Prostate gland (tissue), 2 donors: ENCODE results near the gene MYMK. TPM values are rescaled to one million over a fixed set of nuclear protein-coding genes. Genes with fewer than 3 reads are reported as not detected.

Source experiments
- DNase-seq: peaks from one replicate; pipeline ENCODE4 v3.0.0-alpha.2; 2019; ENCODE audit warnings: low spot score
- H3K27ac ChIP-seq, 2 donors: fragments of 200-600 bp; sonication (generic); 2 replicates each; pipeline ENCODE4 v1.5.1; 2017 to 2019
- H3K27me3 ChIP-seq: fragments of 200-600 bp; sonication (generic); replicated peaks from 2 replicates; pipeline ENCODE4 v1.5.1; 2019; ENCODE audit not compliant: insufficient read depth
- H3K36me3 ChIP-seq, 2 donors: fragments of 200-600 bp; sonication (generic); 1 replicate in 1 of 2; 2 replicates in 1 of 2; pipeline versions ENCODE4 v1.5.1 to v1.8.1; 2017 to 2019
- H3K4me1 ChIP-seq: fragments of 200-600 bp; sonication (generic); replicated peaks from 2 replicates; pipeline ENCODE4 v1.5.1; 2019
- H3K4me3 ChIP-seq, 2 donors: fragments of 200-600 bp; sonication (generic); 2 replicates each; pipeline ENCODE4 v1.5.1; 2017 to 2019
- H3K9me3 ChIP-seq: fragments of 200-600 bp; sonication (generic); 2 replicates; pipeline ENCODE4 v1.5.1; 2017
- CTCF ChIP-seq, 4 experiments: fragments of 200-600 bp in 2 of 4; fragments of 450-650 bp in 2 of 4; sonication (generic) in 2 of 4; IDR thresholded peaks; 1 replicate in 3 of 4; 2 replicates in 1 of 4; pipeline ENCODE4 v1.5.1; 2016 to 2019; ENCODE audit warnings: antibody characterized with exemption in 4 of 4, mild to moderate bottlenecking in 2 of 4, moderate library complexity in 2 of 4
- POLR2A ChIP-seq: fragments of 450-650 bp; IDR thresholded peaks from one replicate; pipeline ENCODE4 v1.6.1; 2016; ENCODE audit warnings: antibody characterized with exemption, mild to moderate bottlenecking
- POLR2AphosphoS5 ChIP-seq: sonication (generic); formaldehyde crosslinking; IDR thresholded peaks from one replicate; pipeline ENCODE4 v1.6.1; 2017; ENCODE audit warnings: antibody characterized with exemption
- WGBS: methylation state at CpG from one replicate; pipeline ENCODE4 v1.1.5; 2018; 5-methylcytosine and 5-hydroxymethylcytosine counted together
- intact Hi-C: fragments of 100-400 bp; cut with DNase I; formaldehyde crosslinking; loops from one replicate; pipeline ENCODE4 v1.14.2; 2022
- total RNA-seq, 2 donors: library from RNA; depleted of rRNA; stranded (reverse); fragments of >200 nt; gene quantifications; one replicate each; pipeline ENCODE4 v1.1.0, GENCODE V29; 2016

The MYMK gene
- total RNA-seq, 2 donors from 2014 or later = not detected

DNA sequence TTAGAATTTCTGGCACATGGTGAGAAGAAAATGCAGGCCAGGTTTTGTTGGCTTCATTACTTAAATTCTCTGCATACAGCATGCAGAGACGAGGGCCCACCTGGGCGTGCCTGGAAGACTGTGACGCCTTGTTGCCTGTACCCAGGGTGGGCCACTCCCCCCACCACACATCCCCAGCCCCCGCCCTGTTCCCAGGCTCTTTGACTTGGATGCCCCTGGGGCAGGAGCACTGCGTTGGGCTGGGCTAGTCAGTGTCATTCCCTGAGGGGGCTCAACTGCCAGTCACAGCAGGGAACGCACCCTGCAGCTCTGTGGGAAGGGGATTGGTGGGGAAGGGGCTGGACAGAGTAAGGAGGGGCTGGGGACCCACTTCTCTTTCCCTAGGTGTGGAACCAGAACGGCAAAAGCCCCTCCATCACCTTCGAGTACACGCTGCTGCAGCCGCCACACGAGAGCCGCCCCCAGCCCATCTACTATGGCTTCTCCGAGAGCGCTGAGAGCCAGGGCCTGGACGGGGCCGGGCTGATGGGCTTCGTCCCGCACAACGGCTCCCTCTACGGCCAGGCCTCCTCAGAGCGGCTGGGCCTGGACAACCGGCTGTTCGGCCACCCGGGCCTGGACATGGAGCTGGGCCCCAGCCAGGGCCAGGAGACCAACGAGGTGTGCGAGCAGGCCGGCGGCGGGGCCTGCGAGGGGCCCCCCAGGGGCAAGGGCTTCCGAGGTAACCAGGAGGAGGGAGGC, 29.4 kb upstream of the MYMK start:
- TF ChIP-seq POLR2A (no peak), POLR2AphosphoS5 (no peak), CTCF (IDR thresholded peaks at IDR 0.05) (no peak)
- DNase-seq = no peak
- Histone ChIP-seq H3K4me3 (no peak overlapping the region), H3K27ac (no peak overlapping the region), H3K9me3 (no peaks in the 10 kb centered on the region), H3K36me3 (no peaks in the 10 kb centered on the region), H3K27me3 (no peaks in the 10 kb centered on the region), H3K4me1 (no peaks in the 10 kb centered on the region)
- WGBS = 88% methylated on average over 31 of the region's 31 CpGs
- intact Hi-C loops = no loop called here

- Histone ChIP-seq H3K36me3 (no peaks in the 10 kb centered on the region), H3K27ac (no peak overlapping the region), H3K4me1 (no peaks in the 10 kb centered on the region), H3K9me3 (no peaks in the 10 kb centered on the region), H3K27me3 (no peaks in the 10 kb centered on the region), H3K4me3 (no peak overlapping the region)
- no peak for TF ChIP-seq CTCF (IDR thresholded peaks at IDR 0.05)
- no peak for TF ChIP-seq POLR2AphosphoS5
- no peak for TF ChIP-seq POLR2A
- no peak for DNase-seq
- WGBS = 92% methylated on average over 10 of the region's 10 CpGs
- intact Hi-C loops = no loop called here
These were observed 28.4 kb upstream of the MYMK start for GRCh38 chr9:133553123-133553522.

DNA sequence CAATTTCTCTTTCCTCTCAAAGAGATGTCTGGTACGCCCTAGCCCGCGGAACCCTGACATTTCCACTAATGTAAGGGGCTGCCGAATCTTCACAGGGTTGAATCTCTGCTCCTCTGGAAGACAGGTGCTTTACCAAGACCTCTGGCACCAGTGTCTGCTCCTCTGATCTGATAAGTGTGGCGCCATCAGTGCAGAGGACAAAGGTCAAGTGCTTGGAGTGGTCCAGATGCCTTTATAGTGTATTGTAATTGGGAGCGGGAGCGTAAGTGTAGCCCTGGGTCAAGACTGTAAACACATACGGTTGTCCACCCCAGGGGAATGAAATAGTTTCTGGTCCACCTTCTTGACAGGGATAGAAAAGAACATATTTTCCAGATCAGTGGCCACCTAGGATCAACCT, 27.5 kb upstream of the MYMK start:
- no peaks in the 10 kb centered on the region for H3K27me3 ChIP-seq
- no peak for TF ChIP-seq CTCF (IDR thresholded peaks at IDR 0.05)
- no peak for TF ChIP-seq POLR2A
- TF ChIP-seq POLR2AphosphoS5 = no peak
- no peak for DNase-seq
- WGBS = 95% methylated on average over 8 of the region's 8 CpGs
- intact Hi-C loops = no loop called here
- H3K4me1 ChIP-seq = no peaks in the 10 kb centered on the region
- no peaks in the 10 kb centered on the region for H3K9me3 ChIP-seq
- H3K36me3 ChIP-seq = no peaks in the 10 kb centered on the region
- H3K27ac ChIP-seq = no peak overlapping the region
- no peak overlapping the region for H3K4me3 ChIP-seq

DNA sequence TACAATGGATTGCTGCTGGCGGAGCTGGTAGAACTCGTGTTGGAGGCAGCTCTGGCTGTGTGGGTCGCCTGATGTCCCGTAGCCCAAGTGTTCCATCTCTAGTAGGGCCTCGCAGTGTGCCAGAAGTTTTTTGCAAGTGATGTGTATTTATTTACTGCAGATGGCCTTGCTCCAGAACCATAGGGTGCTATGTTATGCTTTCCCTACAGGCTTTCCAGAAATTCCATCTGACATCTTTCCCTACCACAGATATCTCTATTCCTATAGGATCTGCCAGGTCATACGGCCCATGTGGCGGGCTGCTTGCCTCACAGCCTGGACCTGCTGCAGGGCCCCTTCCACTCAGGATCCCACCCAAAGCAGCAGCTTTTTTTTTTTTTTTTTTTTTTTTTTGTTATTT, 26.7 kb upstream of the MYMK start:
- 86% methylated on average over 7 of the region's 7 CpGs for WGBS
- Histone ChIP-seq H3K9me3 (no peaks in the 10 kb centered on the region), H3K4me1 (no peaks in the 10 kb centered on the region), H3K36me3 (no peaks in the 10 kb centered on the region), H3K27me3 (no peaks in the 10 kb centered on the region), H3K27ac (no peak overlapping the region), H3K4me3 (no peak overlapping the region)
- intact Hi-C loops = no loop called here
- TF ChIP-seq POLR2AphosphoS5 (no peak), POLR2A (no peak), CTCF (IDR thresholded peaks at IDR 0.05) (no peak)
- no peak for DNase-seq

DNA sequence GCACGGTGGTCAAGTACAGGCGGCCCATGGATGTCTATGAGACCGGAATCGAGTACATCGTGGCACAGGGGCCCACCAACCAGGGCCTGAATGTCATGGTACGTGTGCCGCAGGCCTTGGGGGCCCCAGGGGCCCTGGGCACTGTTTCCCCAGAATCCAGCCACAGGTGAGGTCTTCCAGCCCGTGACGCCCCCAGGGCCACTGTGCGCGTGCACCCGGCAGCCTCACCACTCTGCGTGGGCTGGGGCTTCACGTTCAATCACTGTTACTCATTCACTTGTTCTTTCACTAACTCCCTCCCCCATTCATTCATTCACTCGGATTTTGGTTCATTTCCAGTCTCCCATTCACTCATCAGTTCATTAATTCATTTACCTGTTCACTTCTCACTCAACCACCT, 22.4 kb upstream of the MYMK start:
- 91% methylated on average over 15 of the region's 15 CpGs for WGBS
- Histone ChIP-seq H3K36me3 (no peaks in the 10 kb centered on the region), H3K9me3 (no peaks in the 10 kb centered on the region), H3K27me3 (no peaks in the 10 kb centered on the region), H3K4me1 (no peaks in the 10 kb centered on the region), H3K4me3 (no peak overlapping the region), H3K27ac (no peak overlapping the region)
- intact Hi-C loops = no loop called here
- no peak for DNase-seq
- TF ChIP-seq POLR2AphosphoS5 = no peak
- TF ChIP-seq CTCF (IDR thresholded peaks at IDR 0.05) = no peak
- no peak for TF ChIP-seq POLR2A
